Astrocyte of the cerebellum (primary cell): ENCODE results near the gene TMEM51.

Experiments
- DNase-seq: peaks from one replicate; pipeline ENCODE4 v3.0.0-alpha.2; 2011; ENCODE audit warnings: low read depth
- H3K4me3 ChIP-seq: 2 replicates; pipeline ENCODE4 v1.5.1; 2011; ENCODE audit warnings: mild to moderate bottlenecking, low read depth, low read length, moderate library complexity
- in situ Hi-C: cut with HindIII; loops from 2 replicates; pipeline ENCODE4 v1.10.0; 2017; ENCODE audit warnings: low sequenced_read_pairs
- TF ChIP-seq, protein P1 (sequence below): IDR thresholded peaks from 2 replicates; pipeline ENCODE4 v1.5.1; 2012; ENCODE audit warnings: low read length, low read depth, moderate library complexity, mild to moderate bottlenecking; ENCODE audit errors: missing control alignments

The TMEM51 gene

DNA sequence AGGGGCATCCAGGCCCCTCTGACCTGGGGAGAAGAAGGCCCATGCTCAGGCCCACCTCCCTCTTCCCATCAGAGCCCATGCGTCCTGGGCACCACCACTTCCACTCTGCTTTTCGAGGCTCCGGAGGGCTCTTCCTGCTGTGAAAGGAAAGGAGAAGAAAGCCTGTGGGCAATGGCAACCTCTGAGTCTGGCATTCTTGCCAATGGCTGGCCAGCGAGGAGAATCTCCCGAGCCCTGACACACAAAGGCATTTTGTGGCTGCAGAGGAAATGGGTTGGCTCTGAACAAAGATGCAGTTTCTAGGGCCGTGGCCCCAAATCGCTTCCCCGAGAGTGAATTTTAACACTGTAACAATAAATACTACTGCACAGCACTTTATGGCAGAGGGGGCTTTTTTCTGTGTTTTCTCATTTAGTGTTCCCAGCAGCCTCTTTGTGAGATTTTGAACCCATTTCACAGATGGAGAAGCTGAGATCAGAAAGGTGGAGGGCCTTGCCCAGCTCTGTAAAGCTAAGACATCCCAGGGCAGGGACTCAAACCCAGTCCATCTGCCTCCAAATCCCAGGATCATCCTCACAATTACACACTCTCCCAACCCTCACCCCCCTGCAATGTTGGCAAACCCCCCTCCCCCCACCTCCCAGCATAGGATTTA lies 35.7 kb upstream of the TMEM51 start:
- no peak for DNase-seq
- in situ Hi-C loops = no loop called here

DNA sequence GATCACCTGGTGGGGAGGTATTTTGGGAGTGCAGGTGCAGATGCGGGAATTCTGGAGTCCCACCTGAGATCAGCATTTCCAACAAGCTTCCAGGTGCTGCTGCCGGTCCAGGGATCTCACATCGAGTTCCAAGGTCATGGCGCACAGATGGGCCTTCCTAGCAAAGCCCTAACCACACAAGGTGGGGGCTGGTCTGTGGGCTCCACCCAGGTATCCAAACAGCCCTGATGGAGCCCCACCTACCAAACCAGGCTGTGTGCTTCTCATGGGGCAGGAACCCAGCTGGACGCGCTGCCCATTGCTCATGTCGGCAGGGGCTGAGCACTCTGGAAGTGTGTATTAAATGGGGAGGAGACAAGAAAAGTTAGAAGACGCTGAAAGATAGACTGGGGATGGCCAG lies 35.0 kb upstream of the TMEM51 start:
- TF ChIP-seq, protein P1, sequence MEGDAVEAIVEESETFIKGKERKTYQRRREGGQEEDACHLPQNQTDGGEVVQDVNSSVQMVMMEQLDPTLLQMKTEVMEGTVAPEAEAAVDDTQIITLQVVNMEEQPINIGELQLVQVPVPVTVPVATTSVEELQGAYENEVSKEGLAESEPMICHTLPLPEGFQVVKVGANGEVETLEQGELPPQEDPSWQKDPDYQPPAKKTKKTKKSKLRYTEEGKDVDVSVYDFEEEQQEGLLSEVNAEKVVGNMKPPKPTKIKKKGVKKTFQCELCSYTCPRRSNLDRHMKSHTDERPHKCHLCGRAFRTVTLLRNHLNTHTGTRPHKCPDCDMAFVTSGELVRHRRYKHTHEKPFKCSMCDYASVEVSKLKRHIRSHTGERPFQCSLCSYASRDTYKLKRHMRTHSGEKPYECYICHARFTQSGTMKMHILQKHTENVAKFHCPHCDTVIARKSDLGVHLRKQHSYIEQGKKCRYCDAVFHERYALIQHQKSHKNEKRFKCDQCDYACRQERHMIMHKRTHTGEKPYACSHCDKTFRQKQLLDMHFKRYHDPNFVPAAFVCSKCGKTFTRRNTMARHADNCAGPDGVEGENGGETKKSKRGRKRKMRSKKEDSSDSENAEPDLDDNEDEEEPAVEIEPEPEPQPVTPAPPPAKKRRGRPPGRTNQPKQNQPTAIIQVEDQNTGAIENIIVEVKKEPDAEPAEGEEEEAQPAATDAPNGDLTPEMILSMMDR = no peak
- no peak overlapping the region for H3K4me3 ChIP-seq
- no peak for DNase-seq
- in situ Hi-C loops = no loop called here

More for the DNA sequence above, 35.7 kb upstream of the TMEM51 start:
- no peak overlapping the region for H3K4me3 ChIP-seq
- TF ChIP-seq, protein P1 = no peak

DNA sequence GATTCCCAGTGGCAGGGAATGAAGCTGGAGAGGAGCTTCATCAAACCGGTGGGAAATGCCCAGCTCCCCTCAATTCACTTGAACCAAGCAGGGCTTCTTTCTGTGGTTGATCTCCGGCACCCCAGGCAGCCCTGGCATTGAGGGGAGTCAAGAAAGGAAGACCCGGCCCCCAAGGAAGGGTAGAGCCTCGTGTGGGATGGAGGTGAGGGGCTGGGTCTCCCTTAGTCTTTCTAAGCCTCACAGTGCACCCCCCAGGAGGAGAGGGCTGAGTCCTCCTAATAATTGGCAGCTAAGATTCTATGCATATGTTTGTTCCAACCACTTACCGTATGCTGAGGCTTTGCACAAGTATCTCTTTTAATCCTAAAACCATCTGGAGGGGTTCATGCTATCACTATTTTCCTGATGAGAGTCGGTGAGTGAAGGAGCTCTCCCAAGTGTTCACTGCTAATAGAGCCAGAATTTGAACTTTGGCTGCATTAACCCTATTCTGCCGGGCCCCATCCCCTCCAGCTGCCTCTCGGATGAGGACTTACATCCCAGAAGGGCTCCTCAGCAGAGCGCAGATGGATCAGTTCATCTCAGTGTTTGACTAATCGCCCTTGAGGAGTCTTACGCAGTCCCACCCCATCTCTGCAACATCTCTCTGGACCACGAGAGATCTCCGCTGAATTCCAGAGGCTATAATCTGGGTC lies 33.1 kb upstream of the TMEM51 start:
- TF ChIP-seq, protein P1 = no peak
- DNase-seq = no peak
- no peak overlapping the region for H3K4me3 ChIP-seq
- in situ Hi-C loops = no loop called here

DNA sequence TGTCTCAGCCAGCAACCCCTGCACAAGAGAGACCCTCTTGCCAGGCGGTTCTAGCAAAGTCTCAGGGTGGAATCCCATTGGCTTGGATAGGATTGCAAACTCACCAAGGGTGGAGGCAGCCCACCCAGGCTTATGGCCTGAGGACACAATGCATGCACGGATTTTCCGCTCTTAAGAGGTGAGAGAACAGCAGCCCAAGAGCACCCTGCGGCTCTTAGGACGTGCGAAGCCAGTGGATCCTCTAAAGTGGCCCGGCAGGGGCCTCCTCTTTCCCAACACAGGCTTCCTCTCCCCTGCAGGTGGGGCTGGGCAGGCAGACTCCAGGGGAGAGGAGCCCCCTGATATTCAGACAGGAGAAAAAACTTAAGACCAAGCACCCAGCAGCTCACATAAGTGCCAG lies 31.2 kb upstream of the TMEM51 start:
- DNase-seq = no peak
- in situ Hi-C loops = no loop called here

DNA sequence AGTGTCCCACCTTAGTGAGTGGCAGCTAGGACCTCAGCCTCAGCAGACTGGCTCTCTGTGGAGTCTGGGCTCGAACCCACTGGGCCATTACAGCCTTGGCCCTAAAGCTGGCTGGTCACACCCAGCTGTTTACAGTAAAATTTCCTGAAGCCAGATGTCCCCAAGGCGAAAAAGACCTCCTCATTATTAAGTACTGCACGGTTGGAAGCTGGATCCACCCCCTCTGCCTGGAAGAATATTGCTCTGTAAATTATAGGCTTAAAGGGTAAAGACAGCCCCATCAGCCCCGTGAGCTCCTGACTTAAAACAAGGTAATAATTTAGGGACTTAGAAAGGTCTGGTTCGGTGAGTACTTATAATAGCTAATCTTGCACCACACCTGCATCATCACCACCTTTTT lies 30.3 kb upstream of the TMEM51 start:
- DNase-seq = no peak
- TF ChIP-seq, protein P1 = no peak
- H3K4me3 ChIP-seq = no peak overlapping the region
- in situ Hi-C loops = no loop called here

More for the DNA sequence above, 31.2 kb upstream of the TMEM51 start:
- H3K4me3 ChIP-seq = no peak overlapping the region
- TF ChIP-seq, protein P1 = no peak

DNA sequence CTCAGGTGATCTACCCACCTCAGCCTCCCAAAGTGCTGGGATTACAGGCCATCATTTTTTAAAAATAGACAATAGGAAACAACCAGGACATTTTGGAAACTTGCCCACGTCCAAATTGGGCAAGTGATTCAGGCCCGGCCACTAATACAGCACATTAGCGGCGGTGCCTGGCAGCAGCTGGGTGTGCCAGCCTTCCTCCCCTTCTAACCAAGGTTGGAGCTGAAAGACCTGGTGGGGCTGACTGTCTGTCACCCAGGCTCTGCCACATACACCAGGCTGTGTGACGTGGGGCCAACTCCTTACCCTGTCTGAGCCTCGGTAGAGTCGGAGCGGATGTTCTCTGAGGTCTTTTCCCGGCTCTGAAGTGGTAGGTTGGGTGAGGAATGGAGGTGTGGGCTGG lies 29.6 kb upstream of the TMEM51 start:
- H3K4me3 ChIP-seq = no peak overlapping the region
- DNase-seq = no peak
- in situ Hi-C loops = no loop called here
- TF ChIP-seq, protein P1 = no peak
